Measurements from ENCODE around the gene SRPX2. TPM values are rescaled to one million over a fixed set of nuclear protein-coding genes. Genes with fewer than 3 reads are reported as not detected.

The SRPX2 gene
- total RNA-seq, 1 experiment from 2014 or later = 31.5 TPM

GRCh38 chrX:100635989-100636320 is 8.0 kb upstream of the SRPX2 start:
- H3K4me1 Mint-ChIP-seq (ENCODE audit: low read depth, unreplicated experiment) = no peaks in the 10 kb centered on the region
- no peaks in the 10 kb centered on the region for H3K27me3 Mint-ChIP-seq (ENCODE audit: unreplicated experiment)
- CTCF ChIA-PET = interaction anchor here (1.1 to 2.4 kb wide), 3 partner anchors 18 to 35 kb away, joined by 4 to 31 read pairs (median 11); no protein-coding TSS in a partner anchor
- intact Hi-C loops (cut with micrococcal nuclease; ENCODE audit: unreplicated experiment) = loop anchor here (1.0 kb wide), 1 partner anchor 21 kb away; no protein-coding TSS in a partner anchor
- no peak for TF ChIP-seq CTCF (IDR thresholded peaks at IDR 0.05; ENCODE audit: unreplicated experiment)
- H3K4me3 Mint-ChIP-seq (ENCODE audit: low read depth, unreplicated experiment) = peak overlapping the region; percentile 74
- peaks cover 24% of the 10 kb centered on the region for H3K36me3 Mint-ChIP-seq (ENCODE audit: insufficient read depth, unreplicated experiment)
- DNase-seq = no peak
- no TSS peak for BruUV-seq (replicated peaks)
- peak overlapping the region; percentile 64 for H3K27ac Mint-ChIP-seq (ENCODE audit: unreplicated experiment)
- H3K9me3 Mint-ChIP-seq (ENCODE audit: low read depth, unreplicated experiment) = no peaks in the 10 kb centered on the region

- intact Hi-C loops (cut with micrococcal nuclease; ENCODE audit: unreplicated experiment) = loop anchor here (1.0 kb wide), 1 partner anchor 21 kb away; no protein-coding TSS in a partner anchor
These were observed 7.5 kb upstream of the SRPX2 start, which contains the start of gene TSPAN6 for GRCh38 chrX:100636321-100636991. Gene TSPAN6 (minus strand): TSS chrX:100636806. CDS start chrX:100636694, 112 bp downstream.

GRCh38 chrX:100642290-100642689 is 1.7 kb upstream of the SRPX2 start:
- Mint-ChIP-seq H3K27ac (ENCODE audit: unreplicated experiment) (peak overlapping the region; percentile 32), H3K4me3 (ENCODE audit: low read depth, unreplicated experiment) (peak overlapping the region; percentile 30), H3K9me3 (ENCODE audit: low read depth, unreplicated experiment) (no peaks in the 10 kb centered on the region), H3K36me3 (ENCODE audit: insufficient read depth, unreplicated experiment) (peaks cover 25% of the 10 kb centered on the region), H3K4me1 (ENCODE audit: low read depth, unreplicated experiment) (peaks cover 50% of the 10 kb centered on the region), H3K27me3 (ENCODE audit: unreplicated experiment) (no peaks in the 10 kb centered on the region)
- BruUV-seq (replicated peaks) = no TSS peak
- peak; percentile 35 for DNase-seq
- intact Hi-C loops (cut with micrococcal nuclease; ENCODE audit: unreplicated experiment) = no loop called here
- CTCF ChIA-PET = interaction anchor here (1.1 to 1.3 kb wide), 2 partner anchors 29 to 126 kb away, joined by 3 read pairs; no protein-coding TSS in a partner anchor
- no peak for TF ChIP-seq CTCF (IDR thresholded peaks at IDR 0.05; ENCODE audit: unreplicated experiment)

More at GRCh38 chrX:100636321-100636991, 7.5 kb upstream of the SRPX2 start, which contains the start of gene TSPAN6:
- peak within 1 kb of the TSS; percentile 74 for H3K4me3 Mint-ChIP-seq (ENCODE audit: low read depth, unreplicated experiment)
- CTCF ChIA-PET = interaction anchor here (0.8 to 2.4 kb wide), 6 partner anchors 13 to 132 kb away, joined by 3 to 31 read pairs (median 8); no protein-coding TSS in a partner anchor
- peaks cover 24% of the 10 kb centered on the region for H3K36me3 Mint-ChIP-seq (ENCODE audit: insufficient read depth, unreplicated experiment)
- DNase-seq = peak; percentile 90
- no peaks in the 10 kb centered on the region for H3K9me3 Mint-ChIP-seq (ENCODE audit: low read depth, unreplicated experiment)
- H3K4me1 Mint-ChIP-seq (ENCODE audit: low read depth, unreplicated experiment) = peaks cover 4% of the 10 kb centered on the region
- no peaks in the 10 kb centered on the region for H3K27me3 Mint-ChIP-seq (ENCODE audit: unreplicated experiment)
- peak within 1 kb of the TSS; percentile 64 for H3K27ac Mint-ChIP-seq (ENCODE audit: unreplicated experiment)
- BruUV-seq (replicated peaks) = TSS peak; percentile 60
- peak; percentile 44 for TF ChIP-seq CTCF (IDR thresholded peaks at IDR 0.05; ENCODE audit: unreplicated experiment)

GRCh38 chrX:100643212-100643611 is 787 bp upstream of the SRPX2 start:
- intact Hi-C loops (cut with micrococcal nuclease; ENCODE audit: unreplicated experiment) = no loop called here
- no peak for DNase-seq
- CTCF ChIA-PET = no interaction called here
- peaks cover 58% of the 10 kb centered on the region for H3K4me1 Mint-ChIP-seq (ENCODE audit: low read depth, unreplicated experiment)
- TF ChIP-seq CTCF (IDR thresholded peaks at IDR 0.05; ENCODE audit: unreplicated experiment) = no peak
- BruUV-seq (replicated peaks) = no TSS peak
- no peaks in the 10 kb centered on the region for H3K27me3 Mint-ChIP-seq (ENCODE audit: unreplicated experiment)
- peak overlapping the region; percentile 70 for H3K4me3 Mint-ChIP-seq (ENCODE audit: low read depth, unreplicated experiment)
- H3K9me3 Mint-ChIP-seq (ENCODE audit: low read depth, unreplicated experiment) = no peaks in the 10 kb centered on the region
- H3K36me3 Mint-ChIP-seq (ENCODE audit: insufficient read depth, unreplicated experiment) = peaks cover 25% of the 10 kb centered on the region
- H3K27ac Mint-ChIP-seq (ENCODE audit: unreplicated experiment) = peak overlapping the region; percentile 65
